ENCODE measurements around the gene ALDH5A1.

- no peak for TF ChIP-seq CTCF (IDR thresholded peaks at IDR 0.05)
- TF ChIP-seq POLR2A (IDR thresholded peaks at IDR 0.05), result no peak
- TF ChIP-seq EP300 (IDR thresholded peaks at IDR 0.05), result no peak
- TF ChIP-seq POLR2AphosphoS5 (IDR thresholded peaks at IDR 0.05), result no peak
Observed at GRCh38 chr6:24517659-24518543, 23.1 kb downstream of the ALDH5A1 start.

Data from gastroesophageal sphincter (tissue), 3 donors.